ENCODE results near the gene GBE1. TPM values are rescaled to one million over a fixed set of nuclear protein-coding genes. Genes with fewer than 3 reads are reported as not detected.

GBE1 gene
- total RNA-seq, 6 experiments from 2014 or later = 78.3 to 93.4 (median 87.8) TPM

DNA sequence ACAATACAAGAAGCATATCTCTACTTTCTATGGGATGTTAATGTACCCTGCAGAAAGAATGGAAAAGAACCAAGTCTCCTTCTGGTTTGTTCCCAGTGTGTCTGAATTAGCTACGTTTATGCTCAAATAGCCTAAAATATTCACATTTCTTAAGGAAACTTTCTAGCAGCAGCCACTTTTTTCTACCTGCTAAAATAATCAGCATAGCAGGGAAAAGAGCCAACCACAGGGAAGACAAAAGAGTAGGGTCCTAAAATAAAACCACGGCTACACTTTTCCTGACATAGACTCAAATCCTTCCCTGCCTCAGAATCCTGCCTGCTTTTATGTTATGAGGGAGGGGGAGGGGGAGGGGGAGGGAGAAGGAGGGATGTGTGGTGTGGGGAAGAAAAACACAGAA, 136.7 kb downstream of the GBE1 start:
- DNase-seq = no peak
- Mint-ChIP-seq H3K4me3 (no peak overlapping the region), H3K27ac (no peak overlapping the region), H3K36me3 (ENCODE audit: low read depth) (peaks cover 2% of the 10 kb centered on the region), H3K9me3 (no peaks in the 10 kb centered on the region), H3K4me1 (ENCODE audit: low read depth) (no peaks in the 10 kb centered on the region), H3K27me3 (ENCODE audit: insufficient read depth) (no peaks in the 10 kb centered on the region)
- TF ChIP-seq, protein P1, sequence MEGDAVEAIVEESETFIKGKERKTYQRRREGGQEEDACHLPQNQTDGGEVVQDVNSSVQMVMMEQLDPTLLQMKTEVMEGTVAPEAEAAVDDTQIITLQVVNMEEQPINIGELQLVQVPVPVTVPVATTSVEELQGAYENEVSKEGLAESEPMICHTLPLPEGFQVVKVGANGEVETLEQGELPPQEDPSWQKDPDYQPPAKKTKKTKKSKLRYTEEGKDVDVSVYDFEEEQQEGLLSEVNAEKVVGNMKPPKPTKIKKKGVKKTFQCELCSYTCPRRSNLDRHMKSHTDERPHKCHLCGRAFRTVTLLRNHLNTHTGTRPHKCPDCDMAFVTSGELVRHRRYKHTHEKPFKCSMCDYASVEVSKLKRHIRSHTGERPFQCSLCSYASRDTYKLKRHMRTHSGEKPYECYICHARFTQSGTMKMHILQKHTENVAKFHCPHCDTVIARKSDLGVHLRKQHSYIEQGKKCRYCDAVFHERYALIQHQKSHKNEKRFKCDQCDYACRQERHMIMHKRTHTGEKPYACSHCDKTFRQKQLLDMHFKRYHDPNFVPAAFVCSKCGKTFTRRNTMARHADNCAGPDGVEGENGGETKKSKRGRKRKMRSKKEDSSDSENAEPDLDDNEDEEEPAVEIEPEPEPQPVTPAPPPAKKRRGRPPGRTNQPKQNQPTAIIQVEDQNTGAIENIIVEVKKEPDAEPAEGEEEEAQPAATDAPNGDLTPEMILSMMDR (IDR thresholded peaks at IDR 0.05) = no peak

GRCh38 chr3:81622395-81622794, 139.1 kb downstream of the GBE1 start:
- no peak overlapping the region for H3K4me3 Mint-ChIP-seq

GRCh38 chr3:81621277-81621676, 140.2 kb downstream of the GBE1 start:
- H3K4me1 Mint-ChIP-seq (ENCODE audit: low read depth) = no peaks in the 10 kb centered on the region
- no peak for DNase-seq
- H3K4me3 Mint-ChIP-seq = no peak overlapping the region
- H3K27me3 Mint-ChIP-seq (ENCODE audit: insufficient read depth) = no peaks in the 10 kb centered on the region
- TF ChIP-seq, protein P1 (IDR thresholded peaks at IDR 0.05) = no peak
- H3K27ac Mint-ChIP-seq = no peak overlapping the region
- no peaks in the 10 kb centered on the region for H3K9me3 Mint-ChIP-seq
- peaks cover 5% of the 10 kb centered on the region; the same call in 1 of the 2 replicates for H3K36me3 Mint-ChIP-seq (ENCODE audit: low read depth)

More at GRCh38 chr3:81622395-81622794, 139.1 kb downstream of the GBE1 start:
- Mint-ChIP-seq H3K4me1 (ENCODE audit: low read depth) (no peaks in the 10 kb centered on the region), H3K9me3 (no peaks in the 10 kb centered on the region), H3K27me3 (ENCODE audit: insufficient read depth) (no peaks in the 10 kb centered on the region), H3K27ac (no peak overlapping the region), H3K36me3 (ENCODE audit: low read depth) (no peaks in the 10 kb centered on the region)
- TF ChIP-seq, protein P1 (IDR thresholded peaks at IDR 0.05) = no peak
- DNase-seq = peak; percentile 11

DNA sequence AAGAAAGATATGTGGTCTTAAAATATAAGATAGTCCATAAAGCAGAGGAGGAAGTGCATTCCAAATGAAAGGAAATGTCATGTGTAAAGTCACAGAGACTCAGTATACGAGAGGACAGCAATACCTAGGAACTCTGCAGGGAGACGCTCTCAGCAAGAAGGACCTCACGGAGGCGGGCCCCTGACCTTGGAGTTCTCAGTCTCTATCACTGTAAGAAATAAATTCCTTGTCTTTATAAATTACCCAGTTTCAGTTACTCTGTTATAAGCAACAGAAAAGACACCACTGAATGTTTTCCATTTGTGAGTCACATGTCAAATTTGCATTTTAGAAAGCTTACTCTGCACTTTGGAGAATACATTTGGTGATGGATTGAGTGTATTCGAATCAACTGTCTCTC, 140.6 kb downstream of the GBE1 start:
- no peaks in the 10 kb centered on the region for H3K4me1 Mint-ChIP-seq (ENCODE audit: low read depth)
- H3K9me3 Mint-ChIP-seq = no peaks in the 10 kb centered on the region
- H3K4me3 Mint-ChIP-seq = no peak overlapping the region
- no peaks in the 10 kb centered on the region for H3K27me3 Mint-ChIP-seq (ENCODE audit: insufficient read depth)
- peaks cover 9% of the 10 kb centered on the region; the same call in 1 of the 2 replicates for H3K36me3 Mint-ChIP-seq (ENCODE audit: low read depth)
- no peak overlapping the region for H3K27ac Mint-ChIP-seq
- TF ChIP-seq, protein P1 (IDR thresholded peaks at IDR 0.05) = no peak
- DNase-seq = no peak

DNA sequence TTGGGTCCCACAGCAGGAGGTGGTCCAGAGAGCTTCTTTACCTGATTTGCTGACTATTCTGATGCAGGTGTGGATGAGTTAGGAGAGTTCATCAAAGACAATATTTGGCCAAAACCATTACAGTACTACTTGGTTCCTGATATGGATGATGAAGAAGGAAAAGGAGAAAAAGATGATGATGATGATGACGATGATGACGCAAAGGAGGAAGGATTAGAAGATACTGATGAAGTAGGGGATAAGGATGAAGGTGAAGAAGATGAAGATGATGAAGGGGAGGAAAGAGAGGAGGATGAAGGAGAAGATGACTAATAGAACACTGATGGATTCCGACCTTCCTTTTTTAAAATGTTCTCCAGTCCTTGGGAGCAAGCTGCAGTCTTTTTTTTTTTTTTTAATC, 148.7 kb downstream of the GBE1 start:
- no peak for DNase-seq
- Mint-ChIP-seq H3K4me3 (no peak overlapping the region), H3K4me1 (ENCODE audit: low read depth) (peaks cover 42% of the 10 kb centered on the region), H3K27ac (no peak overlapping the region), H3K9me3 (no peaks in the 10 kb centered on the region), H3K36me3 (ENCODE audit: low read depth) (peaks cover 37% of the 10 kb centered on the region), H3K27me3 (ENCODE audit: insufficient read depth) (no peaks in the 10 kb centered on the region)
- TF ChIP-seq, protein P1 (IDR thresholded peaks at IDR 0.05) = no peak

DNA sequence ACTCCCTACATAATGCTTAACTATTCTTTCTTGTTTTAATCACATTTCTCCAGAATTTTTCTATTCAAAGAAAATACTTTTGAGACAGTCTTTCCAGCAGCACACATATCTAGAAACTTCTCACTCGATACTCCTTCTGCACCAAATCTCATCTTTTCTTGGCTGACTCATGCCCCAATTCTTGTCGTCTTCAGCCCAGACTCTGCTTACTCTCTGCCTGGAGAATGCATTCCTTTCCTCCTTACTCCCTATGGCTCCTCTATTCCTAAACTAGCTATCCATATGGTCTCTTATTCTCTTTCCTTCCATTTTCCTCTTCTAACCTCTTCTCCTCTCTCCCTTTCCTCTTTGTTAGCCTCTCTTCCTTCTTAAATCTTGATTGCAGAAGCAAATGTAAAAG, 158.7 kb downstream of the GBE1 start:
- Mint-ChIP-seq H3K9me3 (no peaks in the 10 kb centered on the region), H3K4me1 (ENCODE audit: low read depth) (peaks cover 18% of the 10 kb centered on the region), H3K27me3 (ENCODE audit: insufficient read depth) (no peaks in the 10 kb centered on the region), H3K27ac (peak overlapping the region; percentile 60), H3K4me3 (peak overlapping the region; percentile 66), H3K36me3 (ENCODE audit: low read depth) (no peaks in the 10 kb centered on the region)
- peak; percentile 27 for DNase-seq
- TF ChIP-seq, protein P1 (IDR thresholded peaks at IDR 0.05) = no peak

Measured in HFFc6 (cell line).